22Rv1 (cell line): ENCODE data around the gene SRGAP1.

Experiments
- CTCF ChIP-seq: fragments of 450-650 bp; IDR thresholded peaks from 2 replicates; pipeline ENCODE4 v1.5.1; 2017; ENCODE audit warnings: mild to moderate bottlenecking
- ZFX ChIP-seq: fragments of 450-650 bp; IDR thresholded peaks from 2 replicates; pipeline ENCODE4 v1.6.1; 2017; ENCODE audit warnings: antibody characterized with exemption, borderline replicate concordance

GRCh38 chr12:63795032-63795687 is 49.3 kb upstream of the SRGAP1 start:
- TF ChIP-seq CTCF, result no peak
- TF ChIP-seq ZFX, result no peak
